ENCODE data around the gene ID2.

DNA sequence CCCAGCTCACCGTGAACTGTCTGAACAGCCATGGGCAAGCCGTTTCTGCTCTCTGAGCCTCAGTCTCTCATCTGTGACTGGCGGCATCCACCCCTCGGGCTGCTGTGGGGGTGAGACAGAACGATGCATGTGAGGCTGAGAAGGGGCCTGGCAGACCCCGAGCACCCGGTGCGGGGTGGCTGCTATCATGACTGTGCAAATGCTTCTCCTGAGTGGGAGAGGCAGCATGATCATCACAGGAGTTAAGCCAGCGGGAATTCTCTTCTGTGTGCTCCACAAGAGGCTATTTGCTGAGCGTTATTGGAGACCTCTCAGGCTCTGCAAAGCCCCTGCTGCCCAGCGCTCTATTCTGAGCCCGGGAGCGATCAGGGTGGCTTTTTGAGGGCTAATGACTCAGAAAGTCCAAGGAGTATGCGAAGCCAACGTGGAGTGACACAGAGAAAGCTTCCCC, 45.8 kb upstream of the ID2 start:
- TF ChIP-seq, protein P1, sequence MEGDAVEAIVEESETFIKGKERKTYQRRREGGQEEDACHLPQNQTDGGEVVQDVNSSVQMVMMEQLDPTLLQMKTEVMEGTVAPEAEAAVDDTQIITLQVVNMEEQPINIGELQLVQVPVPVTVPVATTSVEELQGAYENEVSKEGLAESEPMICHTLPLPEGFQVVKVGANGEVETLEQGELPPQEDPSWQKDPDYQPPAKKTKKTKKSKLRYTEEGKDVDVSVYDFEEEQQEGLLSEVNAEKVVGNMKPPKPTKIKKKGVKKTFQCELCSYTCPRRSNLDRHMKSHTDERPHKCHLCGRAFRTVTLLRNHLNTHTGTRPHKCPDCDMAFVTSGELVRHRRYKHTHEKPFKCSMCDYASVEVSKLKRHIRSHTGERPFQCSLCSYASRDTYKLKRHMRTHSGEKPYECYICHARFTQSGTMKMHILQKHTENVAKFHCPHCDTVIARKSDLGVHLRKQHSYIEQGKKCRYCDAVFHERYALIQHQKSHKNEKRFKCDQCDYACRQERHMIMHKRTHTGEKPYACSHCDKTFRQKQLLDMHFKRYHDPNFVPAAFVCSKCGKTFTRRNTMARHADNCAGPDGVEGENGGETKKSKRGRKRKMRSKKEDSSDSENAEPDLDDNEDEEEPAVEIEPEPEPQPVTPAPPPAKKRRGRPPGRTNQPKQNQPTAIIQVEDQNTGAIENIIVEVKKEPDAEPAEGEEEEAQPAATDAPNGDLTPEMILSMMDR (IDR thresholded peaks at IDR 0.05): no peak
- TF ChIP-seq POLR2A (IDR thresholded peaks at IDR 0.05): no peak
